GM21825 (cell line): ENCODE measurements around the gene PTCH1.

ENCODE experiments used
- ATAC-seq: cut with Tn5 transposase; IDR thresholded peaks from one replicate; pipeline ENCODE4 v1.9.1; 2021; ENCODE audit warnings: mild to moderate bottlenecking, moderate library complexity; ENCODE audit not compliant: unreplicated experiment

The PTCH1 gene

DNA sequence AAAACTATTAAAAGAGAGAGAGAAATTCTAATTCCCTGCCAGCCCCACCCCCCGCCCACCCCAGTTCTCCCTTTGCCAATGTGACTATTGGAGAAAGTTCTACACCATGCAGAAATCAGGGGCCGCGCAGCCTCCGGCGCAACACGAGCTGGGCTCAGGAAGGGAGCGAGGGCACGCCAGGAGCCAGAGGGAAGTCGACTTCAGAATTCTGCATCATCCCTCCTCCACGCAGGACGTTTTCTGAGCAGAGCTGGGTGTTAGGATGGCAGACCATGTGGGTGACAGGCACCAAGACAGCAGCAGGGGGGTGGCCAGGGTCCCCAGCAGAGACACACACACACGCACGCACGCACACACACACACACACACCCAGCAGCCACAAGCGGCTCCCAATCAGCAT lies 72.6 kb downstream of the PTCH1 start:
- no peak for ATAC-seq

GRCh38 chr9:95443301-95443700 lies 73.5 kb downstream of the PTCH1 start:
- ATAC-seq, result no peak

GRCh38 chr9:95441081-95441480 lies 75.7 kb downstream of the PTCH1 start:
- ATAC-seq, result no peak

DNA sequence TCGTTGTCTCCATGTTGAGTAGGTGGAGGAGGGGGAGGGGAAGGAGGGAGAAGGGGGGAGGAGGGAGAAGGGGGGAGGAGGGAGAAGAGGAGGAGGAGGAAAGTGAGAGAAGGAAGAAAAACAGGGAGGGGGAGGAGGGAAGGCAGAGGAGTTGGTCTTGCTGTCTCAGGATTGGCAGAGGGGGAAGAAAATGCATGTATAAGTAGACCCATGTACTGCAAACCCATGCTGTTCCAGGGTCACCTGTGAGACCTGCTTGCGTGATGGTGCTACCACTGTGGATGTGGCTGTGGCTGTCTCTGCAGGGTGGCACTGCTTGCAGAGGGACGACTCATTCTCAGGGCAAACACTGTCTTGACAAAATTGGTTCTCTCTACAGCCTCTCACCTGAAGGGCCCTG lies 76.3 kb downstream of the PTCH1 start:
- no peak for ATAC-seq

DNA sequence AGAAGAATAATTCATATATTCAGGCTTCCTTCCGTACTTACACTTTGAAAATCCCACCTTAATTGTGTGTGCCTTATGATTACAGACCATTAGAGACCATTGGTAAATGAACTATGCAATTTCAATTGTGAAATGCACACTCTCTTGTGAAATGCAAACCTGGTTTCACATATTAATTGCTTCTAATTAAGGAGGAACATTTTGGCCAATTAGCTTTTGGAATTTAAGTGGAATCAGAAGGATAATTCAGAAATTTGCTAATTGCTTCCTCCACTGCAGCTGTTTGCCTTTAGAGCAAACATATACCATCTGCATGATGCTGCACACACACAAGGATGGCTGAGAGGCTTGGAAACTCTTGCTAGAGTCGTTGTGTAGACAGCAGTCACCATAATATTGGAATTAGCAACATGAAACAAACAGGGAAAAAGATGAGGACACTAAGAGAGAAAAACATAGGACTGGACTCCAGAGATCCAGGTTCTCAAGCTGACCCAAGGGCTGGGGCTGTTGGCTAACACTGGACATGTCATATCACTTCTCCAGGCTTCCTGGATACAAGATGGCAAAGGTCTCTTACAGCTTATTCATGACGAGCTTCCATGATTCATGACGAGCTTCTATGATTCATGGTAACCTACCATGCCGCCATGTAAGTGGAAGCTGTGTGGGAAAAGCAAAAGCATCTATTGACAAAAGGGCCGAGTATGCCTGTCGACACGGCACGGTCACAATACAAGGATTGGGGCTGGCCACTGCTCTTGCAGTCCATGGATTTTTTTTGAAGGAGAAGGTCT lies 78.0 kb downstream of the PTCH1 start:
- ATAC-seq, result no peak

GRCh38 chr9:95437559-95437958 lies 79.2 kb downstream of the PTCH1 start:
- no peak for ATAC-seq

- no peak for ATAC-seq
Observed at GRCh38 chr9:95436416-95436815, 80.4 kb downstream of the PTCH1 start.

GRCh38 chr9:95435074-95435728 lies 81.6 kb downstream of the PTCH1 start:
- no peak for ATAC-seq

GRCh38 chr9:95434116-95435073 lies 82.4 kb downstream of the PTCH1 start:
- ATAC-seq, result no peak

DNA sequence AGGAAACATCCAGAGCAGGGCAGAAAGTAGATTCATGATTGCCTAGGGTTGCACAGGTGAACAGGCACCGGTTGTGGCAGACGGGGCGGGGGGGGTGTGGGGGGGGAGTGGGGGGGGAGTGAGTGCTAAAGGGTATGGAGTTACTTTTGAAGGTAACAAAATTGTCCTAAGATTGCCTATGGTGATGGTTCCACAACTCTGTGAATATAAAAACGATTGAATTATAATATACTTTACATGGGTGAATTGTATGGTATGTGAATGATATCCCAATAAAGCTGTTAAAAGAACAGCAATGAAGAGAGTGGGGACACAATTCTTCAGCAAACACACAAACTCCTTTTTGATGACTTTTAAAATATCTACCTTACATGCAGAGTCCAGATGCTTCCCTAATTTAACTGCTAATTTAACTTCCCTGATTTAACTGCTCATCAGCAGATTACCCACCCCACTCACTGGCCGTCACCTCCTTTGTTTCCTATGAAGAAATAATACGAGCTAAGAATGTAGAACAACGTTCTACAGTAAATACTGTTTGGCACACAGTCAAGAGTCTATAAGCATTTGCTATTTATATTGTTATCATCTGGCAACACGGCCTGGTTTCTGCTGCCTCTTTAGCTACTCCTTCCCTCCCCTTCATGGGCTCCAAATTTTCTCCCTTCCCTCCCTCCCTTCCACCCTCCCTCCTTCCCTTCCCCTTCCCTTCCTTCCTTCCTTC lies 83.5 kb downstream of the PTCH1 start:
- ATAC-seq, result no peak

DNA sequence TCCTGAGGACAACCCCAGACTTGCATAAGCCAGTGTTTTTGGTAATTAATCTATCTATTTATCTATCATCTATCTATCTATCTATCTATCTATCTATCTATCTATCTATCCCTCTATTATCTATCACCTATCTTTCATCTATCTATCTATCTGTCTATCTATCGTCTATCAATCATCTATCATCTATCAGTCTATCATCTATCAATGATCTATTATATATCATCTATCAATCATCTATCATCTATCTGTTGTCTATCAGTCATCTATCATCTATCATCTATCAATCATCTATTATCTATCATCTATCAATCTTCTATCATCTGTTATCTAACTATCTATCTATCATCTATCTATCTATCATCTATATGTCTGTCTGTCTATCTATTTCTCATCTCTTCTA lies 85.5 kb downstream of the PTCH1 start:
- ATAC-seq, result no peak

DNA sequence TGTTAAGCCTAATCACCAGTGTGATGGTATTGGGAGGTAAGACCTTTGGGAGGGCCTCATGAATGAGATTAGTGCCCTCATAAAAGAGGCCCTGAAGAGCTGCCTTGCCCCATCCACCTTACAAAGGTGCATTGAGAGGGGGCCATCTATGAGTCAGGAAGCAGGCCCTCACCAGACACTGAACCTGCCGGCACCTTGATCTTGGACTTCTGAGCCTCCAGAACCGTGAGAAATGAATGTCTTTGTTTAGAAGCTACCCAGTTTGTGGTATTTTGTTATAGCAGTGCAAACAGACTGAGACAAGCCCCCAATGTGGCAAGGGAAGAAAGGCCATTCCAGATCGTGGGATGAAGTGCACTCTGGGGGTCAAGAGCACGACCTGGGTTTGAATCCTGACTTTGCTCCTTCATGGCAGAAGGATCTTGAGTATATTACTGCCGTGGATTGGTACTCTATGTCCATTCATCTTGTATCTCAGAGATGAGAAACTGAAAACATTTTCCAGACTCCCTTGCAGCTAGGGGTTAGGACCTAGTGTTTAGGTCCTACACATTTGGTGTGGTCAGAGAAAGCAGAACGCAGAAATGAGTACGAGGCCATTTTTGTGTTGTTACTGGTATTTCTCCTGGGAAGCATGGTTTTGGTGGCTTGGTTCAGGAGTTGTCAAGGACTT lies 86.7 kb downstream of the PTCH1 start:
- no peak for ATAC-seq

- ATAC-seq, result no peak
Observed at GRCh38 chr9:95429096-95429495, 87.7 kb downstream of the PTCH1 start.

- ATAC-seq, result peak; percentile 18
Observed at GRCh38 chr9:95425910-95426551, 90.7 kb downstream of the PTCH1 start.

- no peak for ATAC-seq
Observed at GRCh38 chr9:95422650-95423049, 94.1 kb downstream of the PTCH1 start.

DNA sequence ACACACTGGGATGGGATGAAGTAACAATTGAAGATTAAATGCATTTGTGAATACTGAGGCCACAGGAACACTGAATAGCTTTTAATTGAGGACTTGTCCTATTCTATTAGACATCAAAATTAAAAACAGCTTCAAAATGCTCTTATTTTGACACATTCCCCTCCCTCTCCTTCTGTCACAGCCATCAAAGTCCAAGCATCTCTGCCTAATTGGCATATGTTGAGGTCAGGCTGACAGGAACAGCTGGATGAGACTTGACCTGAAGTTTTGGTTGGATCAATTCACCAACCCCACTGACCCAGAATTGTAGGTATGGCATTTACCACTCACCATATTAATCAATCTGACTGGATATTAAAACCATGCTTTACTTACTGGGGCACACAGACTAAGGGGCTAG lies 96.3 kb downstream of the PTCH1 start:
- ATAC-seq, result no peak

- no peak for ATAC-seq
Observed at GRCh38 chr9:95419444-95419843, 97.3 kb downstream of the PTCH1 start.

- ATAC-seq, result no peak
Observed at GRCh38 chr9:95415158-95415557, 101.6 kb downstream of the PTCH1 start.

DNA sequence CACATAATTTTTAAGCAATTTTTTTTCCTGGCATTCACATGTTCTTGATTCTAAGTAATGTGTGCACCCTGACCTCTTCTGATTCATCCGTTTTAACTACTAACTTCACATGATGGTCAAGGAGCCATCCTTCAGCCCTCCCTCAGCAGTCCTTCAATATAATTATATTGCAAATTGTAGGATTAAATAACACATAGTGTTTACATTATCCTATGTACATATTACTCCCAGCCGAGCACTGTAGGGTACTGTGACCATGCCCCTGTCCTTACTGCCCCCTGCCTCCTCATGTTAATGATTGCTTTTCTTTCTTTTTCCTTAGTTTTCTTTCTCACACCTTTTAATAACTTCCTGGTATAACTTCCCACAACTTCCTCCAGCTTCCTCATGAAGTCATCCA lies 103.0 kb downstream of the PTCH1 start:
- no peak for ATAC-seq
